A673 (cell line): ENCODE results near the gene FGF14.

Source experiments
- CTCF ChIP-seq: fragments of 300-800, 200-600 bp; sonication (generic); conservative IDR thresholded peaks from 2 replicates; pipeline ENCODE4 v1.5.1; 2017; ENCODE audit warnings: low read depth, mild to moderate bottlenecking, antibody characterized with exemption, low read length, moderate library complexity, mixed read lengths
- EZH2 ChIP-seq: fragments of 200-600 bp; sonication (generic); IDR thresholded peaks from 2 replicates; pipeline ENCODE4 v1.6.1; 2017; ENCODE audit warnings: borderline replicate concordance, low read depth, mild to moderate bottlenecking, mixed read lengths, antibody characterized with exemption, low read length; ENCODE audit not compliant: poor library complexity, severe bottlenecking

- no peak for TF ChIP-seq CTCF
- no peak for TF ChIP-seq EZH2
Measured at GRCh38 chr13:102354011-102354410, 47.8 kb downstream of the FGF14 start.
